Measurements from ENCODE around the gene GRID2.

GRCh38 chr4:92529510-92529909, 225.7 kb downstream of the GRID2 start:
- TF ChIP-seq CTCF (optimal IDR thresholded peaks at IDR 0.05 in 1 of 3, IDR thresholded peaks at IDR 0.05 in 1 of 3, conservative IDR thresholded peaks at IDR 0.05 in 1 of 3; ENCODE audit: extremely low read depth in 1 of 3, insufficient read depth in 2 of 3, low read length in 3 of 3): no peak
- TF ChIP-seq EZH2 (IDR thresholded peaks at IDR 0.05; ENCODE audit: low read length): no peak
